Measurements from ENCODE around the gene OSBPL8.

Gene OSBPL8

GRCh38 chr12:76341436-76342030 lies 218.0 kb downstream of the OSBPL8 start:
- DNase-seq, result no peak
- Histone ChIP-seq H3K27me3 (ENCODE audit: control insufficient read depth in 1 of 2, insufficient read depth in 1 of 2, low read length in 2 of 2) (no peaks in the 10 kb centered on the region), H3K79me1 (replicated peaks; ENCODE audit: low read length, poor library complexity, severe bottlenecking) (peaks cover 5% of the 10 kb centered on the region), H2BK12ac (ENCODE audit: low read length in 2 of 2) (no peak overlapping the region), H4K8ac (ENCODE audit: low read length) (no peak overlapping the region), H2BK15ac (ENCODE audit: low read depth, poor library complexity, severe bottlenecking) (no peak overlapping the region), H3K4me3 (ENCODE audit: insufficient read depth in 1 of 2, low read depth in 1 of 2, low read length in 2 of 2) (no peak overlapping the region), H2BK5ac (ENCODE audit: low read depth, low read length, poor library complexity, severe bottlenecking) (no peak overlapping the region), H2BK120ac (ENCODE audit: low read depth, low read length) (no peak overlapping the region), H3K23ac (ENCODE audit: low read length in 2 of 2) (no peak overlapping the region), H2AK5ac (ENCODE audit: low read length, severe bottlenecking) (peak overlapping the region; percentile 9), H3K4me1 (ENCODE audit: control insufficient read depth, insufficient read depth, low read depth, low read length) (peaks cover 1% of the 10 kb centered on the region), H3K36me3 (ENCODE audit: control insufficient read depth in 1 of 2, insufficient read depth in 2 of 2, low read depth in 1 of 2, low read length in 2 of 2) (no peaks in the 10 kb centered on the region), H3K18ac (ENCODE audit: low read depth in 1 of 2, low read length in 2 of 2) (no peak overlapping the region), H3K27ac (ENCODE audit: low read length, poor library complexity, severe bottlenecking) (no peak overlapping the region), H3K14ac (ENCODE audit: low read length in 2 of 2) (no peak overlapping the region), H3K9me3 (ENCODE audit: control insufficient read depth, low read length) (no peaks in the 10 kb centered on the region), H3K4me2 (ENCODE audit: low read length, poor library complexity, severe bottlenecking) (no peak overlapping the region), H3K9ac (ENCODE audit: low read length) (no peak overlapping the region), H4K91ac (ENCODE audit: low read length) (no peak overlapping the region), H3K4ac (ENCODE audit: low read depth in 1 of 2, low read length in 2 of 2) (no peak overlapping the region), H2AFZ (ENCODE audit: low read depth, low read length) (no peak overlapping the region)
- 99% methylated on average over 4 of the region's 5 CpGs for WGBS

GRCh38 chr12:76340680-76341435 lies 218.7 kb downstream of the OSBPL8 start:
- Histone ChIP-seq H3K36me3 (ENCODE audit: control insufficient read depth in 1 of 2, insufficient read depth in 2 of 2, low read depth in 1 of 2, low read length in 2 of 2) (no peaks in the 10 kb centered on the region), H2BK5ac (ENCODE audit: low read depth, low read length, poor library complexity, severe bottlenecking) (no peak overlapping the region), H3K18ac (ENCODE audit: low read depth in 1 of 2, low read length in 2 of 2) (peak overlapping the region in 1 of 2 experiments; percentile 6), H2BK15ac (ENCODE audit: low read depth, poor library complexity, severe bottlenecking) (no peak overlapping the region), H3K4me1 (ENCODE audit: control insufficient read depth, insufficient read depth, low read depth, low read length) (peaks cover 1% of the 10 kb centered on the region), H2AFZ (ENCODE audit: low read depth, low read length) (no peak overlapping the region), H3K9me3 (ENCODE audit: control insufficient read depth, low read length) (no peaks in the 10 kb centered on the region), H3K14ac (ENCODE audit: low read length in 2 of 2) (no peak overlapping the region), H2BK120ac (ENCODE audit: low read depth, low read length) (no peak overlapping the region), H3K27ac (ENCODE audit: low read length, poor library complexity, severe bottlenecking) (no peak overlapping the region), H3K23ac (ENCODE audit: low read length in 2 of 2) (no peak overlapping the region), H4K91ac (ENCODE audit: low read length) (no peak overlapping the region), H3K27me3 (ENCODE audit: control insufficient read depth in 1 of 2, insufficient read depth in 1 of 2, low read length in 2 of 2) (no peaks in the 10 kb centered on the region), H3K4me2 (ENCODE audit: low read length, poor library complexity, severe bottlenecking) (no peak overlapping the region), H3K79me1 (replicated peaks; ENCODE audit: low read length, poor library complexity, severe bottlenecking) (peaks cover 5% of the 10 kb centered on the region), H2AK5ac (ENCODE audit: low read length, severe bottlenecking) (no peak overlapping the region), H2BK12ac (ENCODE audit: low read length in 2 of 2) (no peak overlapping the region), H3K4ac (ENCODE audit: low read depth in 1 of 2, low read length in 2 of 2) (no peak overlapping the region), H3K9ac (ENCODE audit: low read length) (no peak overlapping the region), H3K4me3 (ENCODE audit: insufficient read depth in 1 of 2, low read depth in 1 of 2, low read length in 2 of 2) (no peak overlapping the region), H4K8ac (ENCODE audit: low read length) (no peak overlapping the region)
- peak; percentile 23 for DNase-seq
- 90% methylated on average over 7 of the region's 9 CpGs for WGBS

- peak overlapping the region; percentile 95 for H2AK5ac ChIP-seq (ENCODE audit: low read length, severe bottlenecking)
- no peak overlapping the region for H2BK15ac ChIP-seq (ENCODE audit: low read depth, poor library complexity, severe bottlenecking)
- no peak overlapping the region for H4K91ac ChIP-seq (ENCODE audit: low read length)
- peak overlapping the region; percentile 10 for H4K8ac ChIP-seq (ENCODE audit: low read length)
- peak overlapping the region in 1 of 2 experiments; percentile 59 for H3K18ac ChIP-seq (ENCODE audit: low read depth in 1 of 2, low read length in 2 of 2)
- no peaks in the 10 kb centered on the region for H3K36me3 ChIP-seq (ENCODE audit: control insufficient read depth in 1 of 2, insufficient read depth in 2 of 2, low read depth in 1 of 2, low read length in 2 of 2)
- H3K4me1 ChIP-seq (ENCODE audit: control insufficient read depth, insufficient read depth, low read depth, low read length), result peaks cover 4% of the 10 kb centered on the region
- no peak overlapping the region for H3K9ac ChIP-seq (ENCODE audit: low read length)
- 0% methylated on average over 1 of the region's 3 CpGs for WGBS
- H3K23ac ChIP-seq (ENCODE audit: low read length in 2 of 2), result no peak overlapping the region
- no peak overlapping the region for H2AFZ ChIP-seq (ENCODE audit: low read depth, low read length)
- H3K79me1 ChIP-seq (replicated peaks; ENCODE audit: low read length, poor library complexity, severe bottlenecking), result peaks cover 1% of the 10 kb centered on the region
- H2BK120ac ChIP-seq (ENCODE audit: low read depth, low read length), result peak overlapping the region; percentile 9
- H3K14ac ChIP-seq (ENCODE audit: low read length in 2 of 2), result no peak overlapping the region
- no peaks in the 10 kb centered on the region for H3K9me3 ChIP-seq (ENCODE audit: control insufficient read depth, low read length)
- no peak overlapping the region for H3K4me2 ChIP-seq (ENCODE audit: low read length, poor library complexity, severe bottlenecking)
- H3K27ac ChIP-seq (ENCODE audit: low read length, poor library complexity, severe bottlenecking), result peak overlapping the region; percentile 57
- no peaks in the 10 kb centered on the region for H3K27me3 ChIP-seq (ENCODE audit: control insufficient read depth in 1 of 2, insufficient read depth in 1 of 2, low read length in 2 of 2)
- no peak overlapping the region for H2BK5ac ChIP-seq (ENCODE audit: low read depth, low read length, poor library complexity, severe bottlenecking)
- peak overlapping the region in 1 of 2 experiments; percentile 83 for H2BK12ac ChIP-seq (ENCODE audit: low read length in 2 of 2)
- peak; percentile 41 for DNase-seq
- H3K4ac ChIP-seq (ENCODE audit: low read depth in 1 of 2, low read length in 2 of 2), result no peak overlapping the region
- no peak overlapping the region for H3K4me3 ChIP-seq (ENCODE audit: insufficient read depth in 1 of 2, low read depth in 1 of 2, low read length in 2 of 2)
Observed at GRCh38 chr12:76337583-76337982, 222.0 kb downstream of the OSBPL8 start.

- Histone ChIP-seq H3K36me3 (ENCODE audit: control insufficient read depth in 1 of 2, insufficient read depth in 2 of 2, low read depth in 1 of 2, low read length in 2 of 2) (no peaks in the 10 kb centered on the region), H2AK5ac (ENCODE audit: low read length, severe bottlenecking) (no peak overlapping the region), H3K27me3 (ENCODE audit: control insufficient read depth in 1 of 2, insufficient read depth in 1 of 2, low read length in 2 of 2) (no peaks in the 10 kb centered on the region), H3K14ac (ENCODE audit: low read length in 2 of 2) (no peak overlapping the region), H2BK15ac (ENCODE audit: low read depth, poor library complexity, severe bottlenecking) (no peak overlapping the region), H3K4me1 (ENCODE audit: control insufficient read depth, insufficient read depth, low read depth, low read length) (peaks cover 3% of the 10 kb centered on the region), H2BK5ac (ENCODE audit: low read depth, low read length, poor library complexity, severe bottlenecking) (no peak overlapping the region), H4K91ac (ENCODE audit: low read length) (no peak overlapping the region), H3K9me3 (ENCODE audit: control insufficient read depth, low read length) (no peaks in the 10 kb centered on the region), H2AFZ (ENCODE audit: low read depth, low read length) (no peak overlapping the region), H3K79me1 (replicated peaks; ENCODE audit: low read length, poor library complexity, severe bottlenecking) (no peaks in the 10 kb centered on the region), H2BK120ac (ENCODE audit: low read depth, low read length) (no peak overlapping the region), H3K4me2 (ENCODE audit: low read length, poor library complexity, severe bottlenecking) (no peak overlapping the region), H3K18ac (ENCODE audit: low read depth in 1 of 2, low read length in 2 of 2) (no peak overlapping the region), H3K27ac (ENCODE audit: low read length, poor library complexity, severe bottlenecking) (no peak overlapping the region), H3K4me3 (ENCODE audit: insufficient read depth in 1 of 2, low read depth in 1 of 2, low read length in 2 of 2) (no peak overlapping the region), H3K9ac (ENCODE audit: low read length) (no peak overlapping the region), H2BK12ac (ENCODE audit: low read length in 2 of 2) (no peak overlapping the region), H3K23ac (ENCODE audit: low read length in 2 of 2) (no peak overlapping the region), H4K8ac (ENCODE audit: low read length) (no peak overlapping the region), H3K4ac (ENCODE audit: low read depth in 1 of 2, low read length in 2 of 2) (no peak overlapping the region)
- no peak for DNase-seq
- no CpG with 5 or more reads among the region's 1 CpG for WGBS
Observed at GRCh38 chr12:76332606-76333005, 227.0 kb downstream of the OSBPL8 start.
